ENCODE data around the gene RPGRIP1L. TPM values are rescaled to one million over a fixed set of nuclear protein-coding genes. Genes with fewer than 3 reads are reported as not detected.

RPGRIP1L gene
- total RNA-seq, 1 experiment from 2014 or later: 19.8 TPM

GRCh38 chr16:53672461-53672860 lies 31.2 kb downstream of the RPGRIP1L start:
- intact Hi-C loops (cut with micrococcal nuclease; ENCODE audit: unreplicated experiment): no loop called here
- no peak overlapping the region for H3K4me3 ChIP-seq (ENCODE audit: low read depth, low read length, poor library complexity, severe bottlenecking)
- BruUV-seq (replicated peaks): no TSS peak
- H3K27me3 ChIP-seq (replicated peaks; ENCODE audit: insufficient read depth, low read depth, low read length, poor library complexity): no peaks in the 10 kb centered on the region
- ChIA-PET CTCF (no interaction called here), POLR2A (ENCODE audit: low non-redundant PET) (no interaction called here)
- TF ChIP-seq CTCF (conservative IDR thresholded peaks at IDR 0.05; ENCODE audit: low read depth, low read length) (no peak), EZH2 (IDR thresholded peaks at IDR 0.05; ENCODE audit: borderline replicate concordance, low read depth, low read length, poor library complexity, severe bottlenecking) (no peak)
- no peak for DNase-seq (ENCODE audit: low spot score)
- no peaks in the 10 kb centered on the region for H3K9me3 ChIP-seq (ENCODE audit: low read depth, low read length, poor library complexity, severe bottlenecking)
- no peaks in the 10 kb centered on the region for H3K36me3 ChIP-seq (ENCODE audit: insufficient read depth, low read length, poor library complexity, severe bottlenecking)
- peaks cover 3% of the 10 kb centered on the region for H3K4me1 ChIP-seq (ENCODE audit: insufficient read depth, low read length, poor library complexity, severe bottlenecking)
- no peak overlapping the region for H3K27ac ChIP-seq (ENCODE audit: low read depth, low read length, poor library complexity, severe bottlenecking)

- Histone ChIP-seq H3K4me3 (ENCODE audit: low read depth, low read length, poor library complexity, severe bottlenecking) (no peak overlapping the region), H3K36me3 (ENCODE audit: insufficient read depth, low read length, poor library complexity, severe bottlenecking) (no peaks in the 10 kb centered on the region), H3K9me3 (ENCODE audit: low read depth, low read length, poor library complexity, severe bottlenecking) (no peaks in the 10 kb centered on the region), H3K27me3 (replicated peaks; ENCODE audit: insufficient read depth, low read depth, low read length, poor library complexity) (no peaks in the 10 kb centered on the region), H3K4me1 (ENCODE audit: insufficient read depth, low read length, poor library complexity, severe bottlenecking) (peaks cover 3% of the 10 kb centered on the region), H3K27ac (ENCODE audit: low read depth, low read length, poor library complexity, severe bottlenecking) (no peak overlapping the region)
- DNase-seq (ENCODE audit: low spot score): no peak
- ChIA-PET CTCF (no interaction called here), POLR2A (ENCODE audit: low non-redundant PET) (no interaction called here)
- intact Hi-C loops (cut with micrococcal nuclease; ENCODE audit: unreplicated experiment): no loop called here
- BruUV-seq (replicated peaks): no TSS peak
- TF ChIP-seq EZH2 (IDR thresholded peaks at IDR 0.05; ENCODE audit: borderline replicate concordance, low read depth, low read length, poor library complexity, severe bottlenecking) (no peak), CTCF (conservative IDR thresholded peaks at IDR 0.05; ENCODE audit: low read depth, low read length) (no peak)
Observed at GRCh38 chr16:53668869-53669268, 34.8 kb downstream of the RPGRIP1L start.

GRCh38 chr16:53666786-53667415 lies 36.8 kb downstream of the RPGRIP1L start:
- POLR2A ChIA-PET (ENCODE audit: low non-redundant PET): no interaction called here
- no TSS peak for BruUV-seq (replicated peaks)

More at GRCh38 chr16:53666786-53667415, 36.8 kb downstream of the RPGRIP1L start:
- intact Hi-C loops (cut with micrococcal nuclease; ENCODE audit: unreplicated experiment): no loop called here
- Histone ChIP-seq H3K27ac (ENCODE audit: low read depth, low read length, poor library complexity, severe bottlenecking) (no peak overlapping the region), H3K4me1 (ENCODE audit: insufficient read depth, low read length, poor library complexity, severe bottlenecking) (no peaks in the 10 kb centered on the region), H3K27me3 (replicated peaks; ENCODE audit: insufficient read depth, low read depth, low read length, poor library complexity) (no peaks in the 10 kb centered on the region), H3K9me3 (ENCODE audit: low read depth, low read length, poor library complexity, severe bottlenecking) (no peaks in the 10 kb centered on the region), H3K4me3 (ENCODE audit: low read depth, low read length, poor library complexity, severe bottlenecking) (no peak overlapping the region), H3K36me3 (ENCODE audit: insufficient read depth, low read length, poor library complexity, severe bottlenecking) (no peaks in the 10 kb centered on the region)
- CTCF ChIA-PET: no interaction called here
- TF ChIP-seq EZH2 (IDR thresholded peaks at IDR 0.05; ENCODE audit: borderline replicate concordance, low read depth, low read length, poor library complexity, severe bottlenecking) (no peak), CTCF (conservative IDR thresholded peaks at IDR 0.05; ENCODE audit: low read depth, low read length) (no peak)
- DNase-seq (ENCODE audit: low spot score): no peak

All from A673 (cell line).